ENCODE measurements around the gene CRY1. TPM values are rescaled to one million over a fixed set of nuclear protein-coding genes. Genes with fewer than 3 reads are reported as not detected.

The CRY1 gene
- total and polyA plus RNA-seq, 2 of the 4 experiments (the other 2 are of a cell fraction), result 5.9 to 9.9 TPM

DNA sequence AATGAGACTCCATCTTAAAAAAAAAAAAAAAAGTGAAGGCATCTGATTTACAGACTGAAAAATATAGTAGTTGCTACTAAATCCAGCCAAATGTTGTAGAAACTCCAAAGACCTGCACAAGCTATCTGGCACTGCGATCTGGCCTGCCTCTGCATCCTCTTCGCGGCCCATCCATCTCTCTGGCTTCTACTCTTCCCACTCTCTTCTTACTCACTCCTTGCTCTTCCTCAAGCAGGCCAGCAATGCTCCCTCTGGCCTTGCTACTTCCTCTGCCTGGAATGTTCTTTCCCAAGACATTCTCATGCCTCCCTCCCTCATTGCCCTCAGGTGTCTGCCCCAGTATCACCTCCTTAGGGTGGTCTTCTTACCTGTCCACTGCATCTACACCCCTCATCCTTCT lies 9.7 kb upstream of the CRY1 start:
- Histone ChIP-seq H3K23ac (ENCODE audit: low read depth, low read length) (no peak overlapping the region), H4K91ac (ENCODE audit: insufficient read depth, low read depth, low read length) (no peak overlapping the region), H3K9ac (ENCODE audit: low read depth, low read length) (no peak overlapping the region), H3K4ac (ENCODE audit: low read depth, low read length) (no peak overlapping the region), H2AFZ (replicated peaks; ENCODE audit: low read length, poor library complexity) (no peak overlapping the region), H2AK5ac (ENCODE audit: low read depth, low read length) (no peak overlapping the region), H3K9me1 (ENCODE audit: insufficient read depth, low read length) (no peaks in the 10 kb centered on the region), H3K14ac (replicated peaks; ENCODE audit: low read depth, low read length) (no peak overlapping the region), H3K4me3 (ENCODE audit: insufficient read depth, low read depth, low read length) (no peak overlapping the region), H3K27me3 (ENCODE audit: control insufficient read depth, insufficient read depth, low read length) (peaks cover 19% of the 10 kb centered on the region), H3K9me3 (ENCODE audit: control insufficient read depth, insufficient read depth, low read length) (no peaks in the 10 kb centered on the region), H2AK9ac (replicated peaks; ENCODE audit: low read depth, low read length, poor library complexity) (no peak overlapping the region), H3K4me1 (ENCODE audit: control insufficient read depth, insufficient read depth, low read length) (no peaks in the 10 kb centered on the region), H3K56ac (ENCODE audit: extremely low read depth, insufficient read depth, low read length) (no peak overlapping the region), H2BK5ac (ENCODE audit: low read depth, low read length, poor library complexity, severe bottlenecking) (no peak overlapping the region), H4K5ac (ENCODE audit: low read depth, low read length) (no peak overlapping the region), H4K8ac (ENCODE audit: low read depth in 2 of 2, low read length in 2 of 2) (no peak overlapping the region), H3K27ac (ENCODE audit: insufficient read depth, low read length) (no peak overlapping the region), H2BK15ac (ENCODE audit: low read depth, low read length) (no peak overlapping the region), H2BK120ac (ENCODE audit: low read depth, low read length) (no peak overlapping the region), H3K79me1 (ENCODE audit: low read depth in 1 of 2, low read length in 2 of 2) (no peaks in the 10 kb centered on the region), H4K20me1 (ENCODE audit: insufficient read depth, low read length) (no peaks in the 10 kb centered on the region), H3K4me2 (ENCODE audit: low read depth, low read length) (no peak overlapping the region), H3K18ac (ENCODE audit: low read depth, low read length) (no peak overlapping the region), H2BK20ac (ENCODE audit: low read depth, low read length) (no peak overlapping the region; the same call in 1 of the 2 replicates), H3K36me3 (ENCODE audit: control insufficient read depth, insufficient read depth, low read length) (no peaks in the 10 kb centered on the region)
- intact Hi-C loops (cut with micrococcal nuclease) (loop anchor here (10.0 kb wide), 1 partner anchor 578 kb away; no protein-coding TSS in a partner anchor), in situ Hi-C loops (cut with MboI; ENCODE audit: low sequenced_read_pairs) (no loop called here), dilution Hi-C loops (cut with HindIII; ENCODE audit: low sequenced_read_pairs, unreplicated experiment) (no loop called here)
- no TSS peak for BruUV-seq (replicated peaks)
- CTCF ChIA-PET, result interaction anchor here (1.1 kb wide), 1 partner anchor 26 kb away, joined by 3 read pairs; no protein-coding TSS in a partner anchor
- POLR2A ChIA-PET (ENCODE audit: unreplicated experiment), result no interaction called here
- ATAC-seq (ENCODE audit: low read depth), result no peak
- no peak for DNase-seq
- WGBS, 2 experiments (ENCODE audit: extremely low coverage in 2 of 2, insufficient read length in 1 of 2), result 86% methylated on average over 3 of the region's 3 CpGs; no CpG with 5 or more reads in 1 of the 2 experiments
- TF ChIP-seq CHD1 (IDR thresholded peaks at IDR 0.05; ENCODE audit: low read depth, low read length) (no peak), SMC3 (IDR thresholded peaks at IDR 0.05; ENCODE audit: low read depth, low read length) (no peak), MAZ (IDR thresholded peaks at IDR 0.05; ENCODE audit: borderline replicate concordance, low read depth, low read length) (no peak), RFX5 (IDR thresholded peaks at IDR 0.05; ENCODE audit: low read depth, low read length) (no peak), USF2 (IDR thresholded peaks at IDR 0.05; ENCODE audit: low read depth, low read length) (no peak), POLR2A (IDR thresholded peaks at IDR 0.05; ENCODE audit: low read depth, low read length) (no peak), RCOR1 (IDR thresholded peaks at IDR 0.05; ENCODE audit: insufficient replicate concordance, low read length) (no peak), NFE2L2 (IDR thresholded peaks at IDR 0.05; ENCODE audit: low read depth, low read length) (no peak)

Measured in IMR-90 (cell line).